Liver (tissue), 3 donors: ENCODE measurements around the gene LIPG.

Experiments used
- CTCF ChIP-seq: fragments of 150-350 bp; IDR thresholded peaks from 2 replicates; pipeline ENCODE4 v1.5.1; 2017; ENCODE audit warnings: improper control_type of control experiment, low read depth, low read length; ENCODE audit not compliant: missing input control
- MAX ChIP-seq: IDR thresholded peaks from 2 replicates; pipeline ENCODE4 v1.6.1; 2016; ENCODE audit warnings: antibody characterized with exemption
- RAD21 ChIP-seq, 2 donors: IDR thresholded peaks; 2 replicates each; pipeline ENCODE4 v1.6.1; 2016; ENCODE audit warnings: antibody characterized with exemption in 2 of 2, mild to moderate bottlenecking in 2 of 2
- SP1 ChIP-seq: IDR thresholded peaks from 2 replicates; pipeline ENCODE4 v1.6.1; 2018; ENCODE audit warnings: antibody characterized with exemption, mild to moderate bottlenecking
- YY1 ChIP-seq: IDR thresholded peaks from 2 replicates; pipeline ENCODE4 v1.6.1; 2016; ENCODE audit warnings: antibody characterized with exemption, mild to moderate bottlenecking
- donor health status: healthy.
- donor health status: healthy.

GRCh38 chr18:49548229-49548636 is 13.6 kb upstream of the LIPG start:
- no peak for TF ChIP-seq CTCF
- TF ChIP-seq YY1, result no peak
- no peak for TF ChIP-seq SP1
- no peak for TF ChIP-seq RAD21 (IDR thresholded peaks at IDR 0.05)
- no peak for TF ChIP-seq MAX
